ENCODE results near the gene PAK1.

DNA sequence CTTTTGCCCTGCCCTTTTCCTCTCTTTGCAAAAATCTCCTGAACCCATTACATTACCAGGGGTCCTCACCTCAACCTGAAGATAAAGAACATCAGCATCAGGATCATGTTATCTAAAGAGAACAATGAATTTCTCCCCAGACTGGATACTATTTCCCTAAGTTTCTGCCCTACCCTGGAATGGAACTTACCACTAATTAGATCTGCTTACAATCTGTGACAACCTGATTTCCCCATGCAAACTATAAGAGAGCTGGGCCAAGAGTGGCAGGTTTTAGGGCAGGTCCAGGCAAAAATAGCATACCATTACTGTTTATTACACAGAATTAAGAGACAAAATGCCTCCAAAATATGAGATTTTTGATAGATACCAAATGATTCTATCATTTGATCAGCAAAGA is 114.4 kb downstream of the PAK1 start:
- TF ChIP-seq, protein P1, sequence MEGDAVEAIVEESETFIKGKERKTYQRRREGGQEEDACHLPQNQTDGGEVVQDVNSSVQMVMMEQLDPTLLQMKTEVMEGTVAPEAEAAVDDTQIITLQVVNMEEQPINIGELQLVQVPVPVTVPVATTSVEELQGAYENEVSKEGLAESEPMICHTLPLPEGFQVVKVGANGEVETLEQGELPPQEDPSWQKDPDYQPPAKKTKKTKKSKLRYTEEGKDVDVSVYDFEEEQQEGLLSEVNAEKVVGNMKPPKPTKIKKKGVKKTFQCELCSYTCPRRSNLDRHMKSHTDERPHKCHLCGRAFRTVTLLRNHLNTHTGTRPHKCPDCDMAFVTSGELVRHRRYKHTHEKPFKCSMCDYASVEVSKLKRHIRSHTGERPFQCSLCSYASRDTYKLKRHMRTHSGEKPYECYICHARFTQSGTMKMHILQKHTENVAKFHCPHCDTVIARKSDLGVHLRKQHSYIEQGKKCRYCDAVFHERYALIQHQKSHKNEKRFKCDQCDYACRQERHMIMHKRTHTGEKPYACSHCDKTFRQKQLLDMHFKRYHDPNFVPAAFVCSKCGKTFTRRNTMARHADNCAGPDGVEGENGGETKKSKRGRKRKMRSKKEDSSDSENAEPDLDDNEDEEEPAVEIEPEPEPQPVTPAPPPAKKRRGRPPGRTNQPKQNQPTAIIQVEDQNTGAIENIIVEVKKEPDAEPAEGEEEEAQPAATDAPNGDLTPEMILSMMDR (conservative IDR thresholded peaks at IDR 0.05), result no peak
- TF ChIP-seq EZH2 (IDR thresholded peaks at IDR 0.05; ENCODE audit: low read depth), result no peak
